ENCODE measurements around the gene RUSC2. TPM values are rescaled to one million over a fixed set of nuclear protein-coding genes. Genes with fewer than 3 reads are reported as not detected.

Gene RUSC2
- total and polyA plus RNA-seq, 2 experiments from 2014 or later = 16.6 to 17.7 TPM

GRCh38 chr9:35484406-35484805 lies 5.5 kb upstream of the RUSC2 start:
- Histone ChIP-seq H2AFZ (no peak overlapping the region), H4K20me1 (ENCODE audit: insufficient read depth, poor library complexity, severe bottlenecking) (no peaks in the 10 kb centered on the region), H3K27me3 (no peaks in the 10 kb centered on the region), H3K79me2 (peaks cover 11% of the 10 kb centered on the region), H3K36me3 (replicated peaks; ENCODE audit: insufficient read depth, low read depth) (no peaks in the 10 kb centered on the region), H3K4me1 (ENCODE audit: insufficient read depth) (peaks cover 6% of the 10 kb centered on the region), H3K4me3 (no peak overlapping the region), H3K9me2 (replicated peaks; ENCODE audit: insufficient read depth) (no peaks in the 10 kb centered on the region), H3K4me2 (no peak overlapping the region), H3K9me3 (ENCODE audit: low read depth) (no peaks in the 10 kb centered on the region), H3K27ac (no peak overlapping the region)
- 88% methylated on average over 3 of the region's 3 CpGs for WGBS (ENCODE audit: low lambda C conversion rate, missing lambda C conversion rate)
- TF ChIP-seq CTCF (IDR thresholded peaks at IDR 0.05; ENCODE audit: poor library complexity) = no peak
- TF ChIP-seq EZH2phosphoT487 (IDR thresholded peaks at IDR 0.05; ENCODE audit: low read depth, severe bottlenecking, unreplicated experiment) = no peak
- TF ChIP-seq EZH2 (IDR thresholded peaks at IDR 0.05; ENCODE audit: borderline replicate concordance) = no peak
- no peak for DNase-seq (ENCODE audit: low spot score)

GRCh38 chr9:35487081-35487480 lies 2.8 kb upstream of the RUSC2 start:
- Histone ChIP-seq H3K79me2 (peaks cover 15% of the 10 kb centered on the region), H3K4me3 (no peak overlapping the region), H3K9me2 (replicated peaks; ENCODE audit: insufficient read depth) (no peaks in the 10 kb centered on the region), H3K9me3 (ENCODE audit: low read depth) (no peaks in the 10 kb centered on the region), H3K4me1 (ENCODE audit: insufficient read depth) (peaks cover 12% of the 10 kb centered on the region), H3K36me3 (replicated peaks; ENCODE audit: insufficient read depth, low read depth) (no peaks in the 10 kb centered on the region), H3K27me3 (no peaks in the 10 kb centered on the region), H3K27ac (no peak overlapping the region), H4K20me1 (ENCODE audit: insufficient read depth, poor library complexity, severe bottlenecking) (no peaks in the 10 kb centered on the region), H2AFZ (no peak overlapping the region), H3K4me2 (no peak overlapping the region)
- no peak for TF ChIP-seq EZH2phosphoT487 (IDR thresholded peaks at IDR 0.05; ENCODE audit: low read depth, severe bottlenecking, unreplicated experiment)
- no peak for TF ChIP-seq EZH2 (IDR thresholded peaks at IDR 0.05; ENCODE audit: borderline replicate concordance)
- TF ChIP-seq CTCF (IDR thresholded peaks at IDR 0.05; ENCODE audit: poor library complexity) = no peak
- WGBS (ENCODE audit: low lambda C conversion rate, missing lambda C conversion rate) = 96% methylated on average over 2 of the region's 2 CpGs
- DNase-seq (ENCODE audit: low spot score) = no peak

GRCh38 chr9:35488021-35488420 lies 1.9 kb upstream of the RUSC2 start:
- Histone ChIP-seq H3K27me3 (no peaks in the 10 kb centered on the region), H2AFZ (no peak overlapping the region), H3K27ac (peak overlapping the region; percentile 90), H3K9me2 (replicated peaks; ENCODE audit: insufficient read depth) (no peaks in the 10 kb centered on the region), H3K4me3 (no peak overlapping the region), H3K79me2 (peaks cover 23% of the 10 kb centered on the region), H3K36me3 (replicated peaks; ENCODE audit: insufficient read depth, low read depth) (no peaks in the 10 kb centered on the region), H3K4me2 (peak overlapping the region; percentile 94), H4K20me1 (ENCODE audit: insufficient read depth, poor library complexity, severe bottlenecking) (no peaks in the 10 kb centered on the region), H3K9me3 (ENCODE audit: low read depth) (no peaks in the 10 kb centered on the region), H3K4me1 (ENCODE audit: insufficient read depth) (peaks cover 12% of the 10 kb centered on the region)
- no peak for TF ChIP-seq EZH2phosphoT487 (IDR thresholded peaks at IDR 0.05; ENCODE audit: low read depth, severe bottlenecking, unreplicated experiment)
- no peak for TF ChIP-seq EZH2 (IDR thresholded peaks at IDR 0.05; ENCODE audit: borderline replicate concordance)
- no peak for TF ChIP-seq CTCF (IDR thresholded peaks at IDR 0.05; ENCODE audit: poor library complexity)
- WGBS (ENCODE audit: low lambda C conversion rate, missing lambda C conversion rate) = 80% methylated on average over 10 of the region's 10 CpGs
- no peak for DNase-seq (ENCODE audit: low spot score)

Measured in hepatocyte (in vitro differentiated cells).